Mucosa of rectum (tissue), 2 donors: ENCODE data around the gene NR3C1.
A peak's percentile ranks its signal among the peaks of the same experiment; 100 is the strongest.

Experiments used
- H3K27ac ChIP-seq, 2 donors: one replicate each; pipeline ENCODE4 v1.7.0; 2013; ENCODE audit warnings: inconsistent platforms in 2 of 2, low read depth in 2 of 2, low read length in 2 of 2
- H3K27me3 ChIP-seq, 2 donors: one replicate each; pipeline ENCODE4 v1.7.0; 2013; ENCODE audit warnings: low read length in 2 of 2; ENCODE audit not compliant: control insufficient read depth in 2 of 2, insufficient read depth in 2 of 2
- H3K36me3 ChIP-seq, 2 donors: one replicate each; pipeline ENCODE4 v1.7.0; 2013; ENCODE audit warnings: low read length in 2 of 2; ENCODE audit not compliant: control insufficient read depth in 2 of 2, insufficient read depth in 2 of 2
- H3K4me1 ChIP-seq, 2 donors: one replicate each; pipeline ENCODE4 v1.7.0; 2013; ENCODE audit warnings: low read length in 2 of 2, mild to moderate bottlenecking in 1 of 2; ENCODE audit not compliant: control insufficient read depth in 2 of 2, insufficient read depth in 2 of 2
- H3K4me3 ChIP-seq, 2 donors: one replicate each; pipeline ENCODE4 v1.7.0; 2013; ENCODE audit warnings: low read length in 2 of 2
- H3K9ac ChIP-seq, 2 donors: one replicate each; pipeline ENCODE4 v1.7.0; 2013; ENCODE audit warnings: low read length in 2 of 2, low read depth in 1 of 2, mild to moderate bottlenecking in 1 of 2
- H3K9me3 ChIP-seq, 2 donors: one replicate each; pipeline ENCODE4 v1.7.0; 2013; ENCODE audit warnings: low read length in 2 of 2; ENCODE audit not compliant: control insufficient read depth in 2 of 2
- donor health status: healthy.
- donor health status: Normal muscosa, but diverticular disease.

The NR3C1 gene

DNA sequence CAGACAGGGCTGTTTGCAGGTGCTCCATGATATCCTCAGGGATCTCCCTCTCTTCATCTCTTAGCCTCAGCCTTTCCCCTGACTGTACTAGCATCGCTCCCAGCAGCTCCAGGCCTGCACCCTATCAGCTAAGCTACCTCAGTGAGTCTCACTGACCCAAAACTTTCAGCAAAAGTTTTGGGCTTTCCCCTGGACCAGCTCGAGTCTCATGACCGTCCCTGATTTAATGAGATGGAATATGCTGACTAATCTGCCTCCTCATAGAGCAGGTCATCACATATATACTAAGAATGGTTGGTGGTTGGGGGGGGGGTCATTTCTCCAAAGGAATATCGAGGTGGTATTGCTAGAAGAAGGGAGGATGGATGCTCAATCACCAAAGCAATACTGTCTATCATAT is 151.5 kb downstream of the NR3C1 start:
- H3K27me3 ChIP-seq: no peaks in the 10 kb centered on the region
- no peaks in the 10 kb centered on the region for H3K4me1 ChIP-seq
- H3K4me3 ChIP-seq: no peak overlapping the region
- no peaks in the 10 kb centered on the region for H3K9me3 ChIP-seq
- no peaks in the 10 kb centered on the region for H3K36me3 ChIP-seq
- no peak overlapping the region for H3K27ac ChIP-seq
- no peak overlapping the region for H3K9ac ChIP-seq

GRCh38 chr5:143251190-143251589 is 152.3 kb downstream of the NR3C1 start:
- Histone ChIP-seq H3K9me3 (no peaks in the 10 kb centered on the region), H3K9ac (no peak overlapping the region), H3K4me3 (no peak overlapping the region), H3K27ac (no peak overlapping the region), H3K4me1 (no peaks in the 10 kb centered on the region), H3K36me3 (no peaks in the 10 kb centered on the region), H3K27me3 (no peaks in the 10 kb centered on the region)

DNA sequence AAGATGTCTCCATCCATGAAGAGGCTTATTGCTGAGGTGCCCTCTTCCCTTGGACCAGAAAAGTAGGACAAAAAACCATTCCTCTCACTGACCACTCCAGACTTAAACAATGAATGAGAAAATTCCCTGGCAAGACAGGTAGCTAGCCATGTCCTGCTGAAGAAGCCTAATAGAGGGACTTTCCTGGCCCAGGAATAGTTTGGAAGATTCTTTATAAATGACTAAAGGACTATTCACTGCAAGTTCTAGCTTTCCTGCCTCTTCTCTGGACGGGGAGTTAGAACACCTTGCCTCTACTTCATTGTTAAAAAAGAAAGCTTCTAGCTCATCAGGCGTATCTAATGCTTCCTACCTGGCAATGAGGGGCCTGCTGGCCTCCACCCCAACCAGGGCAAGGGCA is 153.6 kb downstream of the NR3C1 start:
- no peak overlapping the region for H3K4me3 ChIP-seq
- no peaks in the 10 kb centered on the region for H3K9me3 ChIP-seq
- H3K9ac ChIP-seq: no peak overlapping the region
- H3K27me3 ChIP-seq: no peaks in the 10 kb centered on the region
- H3K4me1 ChIP-seq: no peaks in the 10 kb centered on the region
- H3K27ac ChIP-seq: no peak overlapping the region
- no peaks in the 10 kb centered on the region for H3K36me3 ChIP-seq

DNA sequence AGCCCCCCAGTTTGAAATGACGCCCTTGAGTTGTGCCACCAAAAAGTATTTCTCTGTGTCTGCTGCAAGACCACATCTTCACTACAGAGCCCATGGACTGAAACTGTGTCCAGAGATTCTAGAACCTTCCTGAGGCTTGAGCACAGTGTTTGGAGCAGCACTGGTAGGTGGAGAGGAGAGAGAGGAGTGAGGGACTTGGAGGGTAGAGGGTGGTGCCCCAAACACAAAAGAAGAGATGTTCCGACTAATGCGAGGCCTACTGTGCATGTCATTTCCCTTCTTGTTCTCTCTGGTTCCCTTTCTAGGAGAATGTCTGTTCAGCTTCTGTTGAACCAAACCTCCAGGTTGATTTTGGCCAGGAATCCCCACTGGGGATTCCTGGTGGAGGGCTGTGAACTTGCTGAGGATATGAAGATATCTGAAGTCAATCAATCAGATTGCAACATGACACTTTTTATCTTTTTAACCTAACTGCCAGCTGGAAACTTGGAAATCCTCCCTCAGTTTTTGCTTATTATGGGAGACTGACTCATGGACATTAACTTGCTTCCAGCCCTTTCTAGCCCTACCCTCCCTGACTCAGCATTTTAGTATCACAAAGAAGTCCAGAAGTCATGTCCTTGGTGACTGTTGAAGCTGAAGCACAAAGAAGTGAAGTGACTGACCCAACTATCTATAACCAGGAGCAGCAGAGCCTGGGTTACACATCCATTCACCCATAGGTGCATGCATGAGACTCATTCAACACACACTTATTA is 154.5 kb downstream of the NR3C1 start:
- Histone ChIP-seq H3K9ac (no peak overlapping the region), H3K27ac (no peak overlapping the region), H3K4me3 (no peak overlapping the region), H3K9me3 (no peaks in the 10 kb centered on the region), H3K36me3 (no peaks in the 10 kb centered on the region), H3K4me1 (no peaks in the 10 kb centered on the region), H3K27me3 (no peaks in the 10 kb centered on the region)

DNA sequence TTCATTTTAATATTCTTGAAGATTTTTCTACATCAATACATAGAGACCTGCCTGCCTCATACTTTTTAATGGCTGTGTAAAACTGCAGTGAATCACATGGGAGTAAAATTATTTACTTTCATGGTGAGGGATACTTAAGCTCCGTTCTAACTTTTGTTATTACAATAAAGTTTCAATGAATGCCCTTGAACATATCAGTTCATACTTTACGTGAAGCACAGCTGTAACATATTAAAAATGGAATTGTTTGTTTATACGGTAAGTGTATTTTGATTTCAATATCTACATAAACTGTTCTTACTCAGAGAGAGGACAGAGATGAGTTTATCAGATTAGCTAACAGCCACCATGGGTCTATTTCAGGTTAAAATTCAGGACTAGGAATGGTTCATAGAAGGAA is 155.1 kb downstream of the NR3C1 start:
- no peaks in the 10 kb centered on the region for H3K27me3 ChIP-seq
- no peak overlapping the region for H3K27ac ChIP-seq
- no peak overlapping the region for H3K4me3 ChIP-seq
- H3K9me3 ChIP-seq: no peaks in the 10 kb centered on the region
- H3K4me1 ChIP-seq: no peaks in the 10 kb centered on the region
- H3K36me3 ChIP-seq: no peaks in the 10 kb centered on the region
- H3K9ac ChIP-seq: no peak overlapping the region

DNA sequence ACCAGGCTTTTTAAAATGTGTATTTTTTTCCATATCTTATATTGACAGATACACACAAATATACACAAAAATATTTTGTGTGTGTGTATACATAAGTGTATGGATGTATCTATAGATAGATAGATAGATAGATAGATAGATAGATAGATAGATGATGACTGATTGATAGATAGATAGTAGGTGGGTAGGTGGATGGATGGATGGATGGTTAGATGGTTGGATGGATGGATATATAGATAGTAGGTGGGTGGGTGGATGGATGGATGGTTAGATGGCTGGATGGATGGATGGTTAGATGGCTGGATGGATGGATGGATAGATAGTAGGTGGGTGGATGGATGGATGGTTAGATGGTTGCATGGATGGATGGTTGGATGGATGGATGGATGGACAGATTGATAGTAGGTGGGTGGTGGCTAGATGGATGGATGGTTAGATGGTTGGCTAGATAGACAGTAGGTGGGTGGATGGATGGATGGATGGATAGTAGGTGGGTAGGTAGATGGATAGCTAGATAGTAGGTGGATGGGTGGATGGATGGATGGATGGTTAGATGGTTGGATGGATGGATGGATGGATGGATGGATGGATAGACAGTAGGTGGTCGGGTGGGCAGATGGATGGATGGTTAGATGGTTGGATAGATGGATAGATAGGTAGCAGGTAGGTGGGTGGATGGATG is 156.2 kb downstream of the NR3C1 start:
- H3K27me3 ChIP-seq: no peaks in the 10 kb centered on the region
- no peak overlapping the region for H3K27ac ChIP-seq
- no peaks in the 10 kb centered on the region for H3K9me3 ChIP-seq
- no peaks in the 10 kb centered on the region for H3K4me1 ChIP-seq
- H3K4me3 ChIP-seq: no peak overlapping the region
- no peak overlapping the region for H3K9ac ChIP-seq
- no peaks in the 10 kb centered on the region for H3K36me3 ChIP-seq

- H3K36me3 ChIP-seq: no peaks in the 10 kb centered on the region
- no peaks in the 10 kb centered on the region for H3K27me3 ChIP-seq
- no peak overlapping the region for H3K9ac ChIP-seq
- no peaks in the 10 kb centered on the region for H3K9me3 ChIP-seq
- H3K27ac ChIP-seq: no peak overlapping the region
- H3K4me3 ChIP-seq: no peak overlapping the region
- H3K4me1 ChIP-seq: no peaks in the 10 kb centered on the region
These were observed 157.4 kb downstream of the NR3C1 start for GRCh38 chr5:143245929-143246561.

DNA sequence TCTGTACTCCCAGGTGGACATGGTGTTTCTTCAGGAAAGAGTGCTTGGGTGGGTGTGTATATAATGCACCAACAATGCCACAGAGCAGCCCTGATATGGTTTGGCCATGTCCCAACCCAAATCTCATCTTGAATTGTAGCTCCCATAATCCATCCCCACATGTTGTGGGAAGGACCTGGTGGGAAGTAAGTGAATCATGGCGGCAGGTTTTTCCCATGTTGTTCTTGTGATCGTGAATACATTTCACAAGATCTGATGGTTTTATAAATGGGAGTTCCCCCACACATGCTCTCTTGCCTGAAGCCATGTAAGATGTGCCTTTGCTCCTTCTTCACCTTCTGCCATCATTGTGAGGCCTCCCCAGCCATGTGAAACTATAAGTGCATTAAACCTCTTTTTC is 158.5 kb downstream of the NR3C1 start:
- Histone ChIP-seq H3K36me3 (no peaks in the 10 kb centered on the region), H3K27ac (peak overlapping the region; percentile 74 to 75), H3K9me3 (no peaks in the 10 kb centered on the region), H3K27me3 (no peaks in the 10 kb centered on the region), H3K4me3 (no peak overlapping the region), H3K9ac (no peak overlapping the region), H3K4me1 (no peaks in the 10 kb centered on the region)

GRCh38 chr5:143244000-143244736 is 159.3 kb downstream of the NR3C1 start:
- no peaks in the 10 kb centered on the region for H3K27me3 ChIP-seq
- H3K9me3 ChIP-seq: no peaks in the 10 kb centered on the region
- H3K4me3 ChIP-seq: peak overlapping the region in 1 of 2 donors; percentile 38
- peak overlapping the region; percentile 74 to 75 for H3K27ac ChIP-seq
- no peaks in the 10 kb centered on the region for H3K4me1 ChIP-seq
- H3K9ac ChIP-seq: no peak overlapping the region
- H3K36me3 ChIP-seq: no peaks in the 10 kb centered on the region

GRCh38 chr5:143243103-143243502 is 160.4 kb downstream of the NR3C1 start:
- Histone ChIP-seq H3K27ac (no peak overlapping the region), H3K9me3 (no peaks in the 10 kb centered on the region), H3K27me3 (no peaks in the 10 kb centered on the region), H3K9ac (no peak overlapping the region), H3K4me3 (no peak overlapping the region), H3K36me3 (no peaks in the 10 kb centered on the region), H3K4me1 (no peaks in the 10 kb centered on the region)
